Body of pancreas (tissue), 4 donors: ENCODE measurements around the gene TSR2. TPM values are rescaled to one million over a fixed set of nuclear protein-coding genes. Genes with fewer than 3 reads are reported as not detected.

Experiments used
- ATAC-seq: fragments of 150-250 bp; one replicate; pipeline ENCODE4 v1.9.1; 2016
- DNase-seq, 4 donors: peaks; one replicate each; pipeline ENCODE4 v3.0.0-alpha.2; 2019
- H3K27ac ChIP-seq, 4 donors: fragments of 200-600 bp; sonication (generic); 1 replicate in 3 of 4; 2 replicates in 1 of 4; pipeline versions ENCODE4 v1.5.1 to v1.6.1; 2016 to 2019; ENCODE audit warnings: mild to moderate bottlenecking in 1 of 4, mixed read lengths in 1 of 4, moderate library complexity in 1 of 4
- H3K27me3 ChIP-seq, 2 donors: fragments of 200-600 bp; sonication (generic); one replicate each; pipeline ENCODE4 v1.6.0; 2016; ENCODE audit warnings: mild to moderate bottlenecking in 1 of 2
- H3K36me3 ChIP-seq, 2 donors: fragments of 200-600 bp; sonication (generic); replicated peaks in 1 of 2; 2 replicates each; pipeline ENCODE4 v1.5.1; 2016; ENCODE audit warnings: low read depth in 2 of 2; ENCODE audit not compliant: insufficient read depth in 1 of 2
- H3K4me1 ChIP-seq: fragments of 200-600 bp; sonication (generic); one replicate; pipeline ENCODE4 v1.6.0; 2016
- H3K4me3 ChIP-seq, 2 donors: fragments of 200-600 bp; sonication (generic); 1 replicate in 1 of 2; 2 replicates in 1 of 2; pipeline ENCODE4 v1.5.1; 2016 to 2019
- H3K9me3 ChIP-seq, 3 donors: fragments of 200-600 bp; sonication (generic); 1 replicate in 2 of 3; 2 replicates in 1 of 3; pipeline ENCODE4 v1.5.1; 2016
- POLR2A ChIP-seq, 3 donors: fragments of 450-650 bp; IDR thresholded peaks; one replicate each; pipeline ENCODE4 v1.6.1; 2016; ENCODE audit warnings: antibody characterized with exemption in 3 of 3, mild to moderate bottlenecking in 2 of 3
- WGBS, 2 donors: methylation state at CpG; one replicate each; pipeline ENCODE4 v1.1.5; 2017; 5-methylcytosine and 5-hydroxymethylcytosine counted together
- intact Hi-C: fragments of 100-400 bp; cut with DNase I; formaldehyde crosslinking; loops from one replicate; pipeline ENCODE4 v1.15.1; 2023
- total RNA-seq, 2 donors: library from RNA; depleted of rRNA; stranded (reverse); fragments of >200 nt; gene quantifications; one replicate each; pipeline ENCODE4 v1.1.0, GENCODE V29; 2016
- TF ChIP-seq, protein P1 (sequence below), 7 experiments: fragments of 450-650 bp in 4 of 7; fragments of 200-600 bp in 3 of 7; sonication (generic) in 3 of 7; IDR thresholded peaks; one replicate each; pipeline ENCODE4 v1.5.1; 2016 to 2019; ENCODE audit warnings: antibody characterized with exemption in 7 of 7

Gene TSR2
- total RNA-seq, 2 donors from 2014 or later = 11.2 to 14.8 TPM

DNA sequence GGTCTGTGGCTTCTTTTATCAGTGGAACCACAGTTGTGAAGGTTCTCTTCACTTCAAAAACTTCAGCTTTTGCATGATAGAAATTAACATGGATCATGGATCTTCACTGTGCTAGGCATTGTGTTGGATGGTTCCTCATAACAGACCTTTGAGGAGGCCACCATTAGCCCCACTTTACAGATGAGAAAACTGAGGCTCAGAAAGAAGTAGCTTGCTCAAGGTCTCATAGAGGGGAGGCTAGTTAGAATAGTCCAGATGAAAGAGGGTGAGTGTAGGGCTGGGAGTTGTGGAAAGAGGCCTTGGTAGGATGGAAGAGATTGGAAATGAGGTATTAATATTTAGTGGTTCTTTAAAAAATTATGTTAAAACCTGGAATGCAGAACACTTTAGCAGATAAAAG, 2.6 kb downstream of the TSR2 start:
- H3K4me3 ChIP-seq = no peak overlapping the region
- ATAC-seq (no peak), DNase-seq (no peak)
- intact Hi-C loops = no loop called here
- no peaks in the 10 kb centered on the region for H3K27me3 ChIP-seq
- peaks cover 22% of the 10 kb centered on the region for H3K4me1 ChIP-seq
- TF ChIP-seq POLR2A (IDR thresholded peaks at IDR 0.05) = no peak
- TF ChIP-seq, protein P1, sequence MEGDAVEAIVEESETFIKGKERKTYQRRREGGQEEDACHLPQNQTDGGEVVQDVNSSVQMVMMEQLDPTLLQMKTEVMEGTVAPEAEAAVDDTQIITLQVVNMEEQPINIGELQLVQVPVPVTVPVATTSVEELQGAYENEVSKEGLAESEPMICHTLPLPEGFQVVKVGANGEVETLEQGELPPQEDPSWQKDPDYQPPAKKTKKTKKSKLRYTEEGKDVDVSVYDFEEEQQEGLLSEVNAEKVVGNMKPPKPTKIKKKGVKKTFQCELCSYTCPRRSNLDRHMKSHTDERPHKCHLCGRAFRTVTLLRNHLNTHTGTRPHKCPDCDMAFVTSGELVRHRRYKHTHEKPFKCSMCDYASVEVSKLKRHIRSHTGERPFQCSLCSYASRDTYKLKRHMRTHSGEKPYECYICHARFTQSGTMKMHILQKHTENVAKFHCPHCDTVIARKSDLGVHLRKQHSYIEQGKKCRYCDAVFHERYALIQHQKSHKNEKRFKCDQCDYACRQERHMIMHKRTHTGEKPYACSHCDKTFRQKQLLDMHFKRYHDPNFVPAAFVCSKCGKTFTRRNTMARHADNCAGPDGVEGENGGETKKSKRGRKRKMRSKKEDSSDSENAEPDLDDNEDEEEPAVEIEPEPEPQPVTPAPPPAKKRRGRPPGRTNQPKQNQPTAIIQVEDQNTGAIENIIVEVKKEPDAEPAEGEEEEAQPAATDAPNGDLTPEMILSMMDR (IDR thresholded peaks at IDR 0.05) = no peak
- no peak overlapping the region for H3K27ac ChIP-seq
- no peaks in the 10 kb centered on the region for H3K9me3 ChIP-seq
- H3K36me3 ChIP-seq = no peaks in the 10 kb centered on the region

- Histone ChIP-seq H3K4me1 (peaks cover 15% of the 10 kb centered on the region), H3K9me3 (no peaks in the 10 kb centered on the region), H3K27ac (no peak overlapping the region), H3K4me3 (no peak overlapping the region), H3K27me3 (no peaks in the 10 kb centered on the region), H3K36me3 (no peaks in the 10 kb centered on the region)
- intact Hi-C loops = no loop called here
- DNase-seq (no peak), ATAC-seq (no peak)
- 79 to 80% methylated on average over 3 to 5 of the region's 6 CpGs for whole genome bisulfite sequencing, 2 donors
- TF ChIP-seq, protein P1 (IDR thresholded peaks at IDR 0.05) = no peak
- TF ChIP-seq POLR2A (IDR thresholded peaks at IDR 0.05) = no peak
Observed at GRCh38 chrX:54444752-54445151, 4.5 kb downstream of the TSR2 start.

- WGBS, 2 donors = 72 to 80% methylated on average over 2 of the region's 17 CpGs
- H3K27me3 ChIP-seq = no peaks in the 10 kb centered on the region
- H3K36me3 ChIP-seq = no peaks in the 10 kb centered on the region
- no peak for TF ChIP-seq POLR2A (IDR thresholded peaks at IDR 0.05)
- TF ChIP-seq, protein P1 (IDR thresholded peaks at IDR 0.05) = no peak
- no peak overlapping the region for H3K27ac ChIP-seq
- peaks cover 13% of the 10 kb centered on the region for H3K4me1 ChIP-seq
- DNase-seq = no peak
- no peaks in the 10 kb centered on the region for H3K9me3 ChIP-seq
- no peak for ATAC-seq
- no peak overlapping the region for H3K4me3 ChIP-seq
- intact Hi-C loops = no loop called here
Observed at GRCh38 chrX:54446084-54446483, 5.9 kb downstream of the TSR2 start.

- Histone ChIP-seq H3K27me3 (no peaks in the 10 kb centered on the region), H3K36me3 (no peaks in the 10 kb centered on the region), H3K4me3 (no peak overlapping the region), H3K4me1 (no peaks in the 10 kb centered on the region), H3K27ac (no peak overlapping the region), H3K9me3 (no peaks in the 10 kb centered on the region)
- intact Hi-C loops = no loop called here
- WGBS, 2 donors = 60 to 64% methylated on average over 1 to 4 of the region's 5 CpGs
- TF ChIP-seq, protein P1 (IDR thresholded peaks at IDR 0.05) = peak in 1 of 7 experiments; percentile 18
- TF ChIP-seq POLR2A (IDR thresholded peaks at IDR 0.05) = no peak
- DNase-seq = no peak
- ATAC-seq = no peak
Observed at GRCh38 chrX:54447461-54447860, 7.3 kb downstream of the TSR2 start.

DNA sequence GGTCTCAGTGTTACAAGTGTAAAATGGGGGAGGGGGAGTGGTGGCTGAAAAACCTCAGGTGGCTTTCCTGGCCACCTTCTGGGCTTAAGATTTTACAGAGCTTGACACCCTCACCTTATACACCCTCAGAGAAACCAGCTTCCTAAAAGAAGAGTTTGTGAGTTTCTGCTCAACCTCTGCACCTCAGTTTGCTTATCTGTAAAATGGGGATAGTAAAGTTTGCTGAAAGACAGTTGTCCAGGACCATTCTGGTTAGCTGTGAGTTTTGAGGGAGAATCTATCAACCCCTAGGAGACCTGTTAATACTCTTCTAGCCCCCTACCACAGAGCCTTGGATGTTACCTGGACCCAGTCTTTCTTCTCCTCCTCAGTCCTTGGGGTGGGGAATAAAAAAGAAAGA, 9.7 kb downstream of the TSR2 start:
- Histone ChIP-seq H3K4me1 (no peaks in the 10 kb centered on the region), H3K9me3 (no peaks in the 10 kb centered on the region), H3K27ac (no peak overlapping the region), H3K36me3 (no peaks in the 10 kb centered on the region), H3K4me3 (no peak overlapping the region), H3K27me3 (no peaks in the 10 kb centered on the region)
- DNase-seq (no peak), ATAC-seq (no peak)
- intact Hi-C loops = no loop called here
- TF ChIP-seq POLR2A (IDR thresholded peaks at IDR 0.05) = no peak
- TF ChIP-seq, protein P1 (IDR thresholded peaks at IDR 0.05) = no peak
